GM18907 (cell line): ENCODE data around the gene RELN.

ENCODE experiments used
- ATAC-seq: cut with Tn5 transposase; IDR thresholded peaks from one replicate; pipeline ENCODE4 v1.9.1; 2021; ENCODE audit warnings: mild to moderate bottlenecking, moderate library complexity; ENCODE audit not compliant: unreplicated experiment

RELN gene

DNA sequence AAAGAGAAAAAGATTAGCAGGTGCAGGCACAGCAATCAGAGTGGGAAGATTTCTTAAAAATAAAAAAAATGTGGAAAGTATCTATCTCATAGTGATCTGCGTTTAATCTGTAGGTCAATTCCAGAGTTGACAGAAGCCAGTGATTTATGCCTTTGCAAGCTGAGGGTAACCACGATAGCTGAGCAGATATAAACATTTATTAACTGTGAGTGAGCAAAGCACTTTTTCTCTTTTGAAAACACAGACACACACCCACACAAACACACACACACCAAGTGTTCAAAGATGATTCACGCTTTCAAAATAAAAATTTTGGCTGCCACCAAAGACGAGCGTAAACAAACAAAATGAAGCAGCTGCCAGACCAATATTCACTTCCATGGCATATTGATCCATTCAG, 300.2 kb downstream of the RELN start:
- no peak for ATAC-seq

DNA sequence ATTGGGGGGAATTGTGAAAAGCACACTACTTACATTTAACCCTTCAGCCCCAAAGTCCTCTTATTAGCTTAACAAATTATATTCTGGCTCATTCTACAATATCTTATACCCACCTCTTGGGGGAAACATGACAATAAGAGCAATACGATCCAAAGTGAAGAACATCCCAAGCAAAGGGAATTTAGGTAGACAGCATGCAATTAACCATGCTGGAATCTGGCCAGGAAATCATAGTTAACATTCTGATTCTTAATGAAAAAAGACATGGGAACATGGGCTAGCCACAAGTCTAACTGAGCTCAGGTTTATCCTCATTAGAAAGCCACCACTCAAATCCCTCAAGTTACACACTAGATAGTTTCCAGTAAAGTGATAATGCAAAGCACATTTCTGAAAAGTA, 301.5 kb downstream of the RELN start:
- ATAC-seq: no peak

DNA sequence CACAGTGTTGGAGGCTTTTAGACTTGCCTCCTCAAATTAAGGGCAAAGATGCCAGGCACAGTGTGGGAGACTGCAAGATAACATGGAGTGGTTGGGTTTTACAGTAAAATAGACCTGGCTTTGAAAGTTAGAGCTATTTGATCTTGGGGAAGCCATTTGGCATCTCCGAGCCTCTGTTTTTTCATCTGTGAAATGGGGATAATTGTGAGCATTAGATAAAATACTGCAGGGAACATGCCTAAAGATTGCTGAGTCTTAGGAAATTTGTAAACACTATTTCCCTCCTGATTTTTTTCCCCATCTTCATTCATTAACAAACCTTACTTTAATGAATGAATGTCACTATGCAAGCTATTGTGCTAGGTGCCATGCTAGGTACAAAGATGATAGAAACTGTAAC, 302.2 kb downstream of the RELN start:
- no peak for ATAC-seq

DNA sequence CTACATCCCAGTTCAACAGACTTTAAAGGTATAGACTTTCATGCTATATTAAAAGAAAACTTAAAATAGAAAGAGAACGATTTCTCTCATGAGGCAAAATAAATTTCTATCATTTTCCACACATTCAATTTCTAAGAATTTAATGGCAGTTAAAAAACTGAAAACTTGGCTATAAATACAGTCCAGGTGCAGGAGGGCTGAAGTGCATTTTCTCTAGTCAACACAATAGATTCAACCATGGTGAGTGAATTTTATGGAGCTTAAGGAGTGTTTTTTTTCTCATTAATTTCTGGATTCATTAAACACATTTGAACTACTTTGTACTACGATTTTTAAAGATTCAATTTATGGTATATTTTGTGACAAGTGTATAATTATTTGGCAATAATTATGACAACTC, 302.7 kb downstream of the RELN start:
- no peak for ATAC-seq

DNA sequence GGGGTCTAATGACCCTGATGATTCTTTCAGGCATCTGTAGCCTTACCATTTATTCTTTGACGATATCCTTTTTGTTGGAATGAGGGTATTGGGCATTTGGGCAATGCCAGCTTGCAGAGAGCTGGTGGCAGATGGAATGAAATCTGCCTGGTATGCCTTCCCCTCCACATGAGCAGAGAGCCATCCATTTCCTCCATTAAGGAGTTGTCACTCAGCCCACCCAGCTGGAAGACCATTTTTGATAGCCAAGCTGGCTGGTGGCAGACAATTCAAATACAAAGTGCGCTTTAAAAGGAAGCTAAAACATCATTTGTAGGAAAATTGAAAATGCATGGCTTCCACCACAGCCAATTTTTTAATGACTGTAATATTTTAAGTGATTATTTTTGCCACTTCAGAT, 303.4 kb downstream of the RELN start:
- no peak for ATAC-seq

DNA sequence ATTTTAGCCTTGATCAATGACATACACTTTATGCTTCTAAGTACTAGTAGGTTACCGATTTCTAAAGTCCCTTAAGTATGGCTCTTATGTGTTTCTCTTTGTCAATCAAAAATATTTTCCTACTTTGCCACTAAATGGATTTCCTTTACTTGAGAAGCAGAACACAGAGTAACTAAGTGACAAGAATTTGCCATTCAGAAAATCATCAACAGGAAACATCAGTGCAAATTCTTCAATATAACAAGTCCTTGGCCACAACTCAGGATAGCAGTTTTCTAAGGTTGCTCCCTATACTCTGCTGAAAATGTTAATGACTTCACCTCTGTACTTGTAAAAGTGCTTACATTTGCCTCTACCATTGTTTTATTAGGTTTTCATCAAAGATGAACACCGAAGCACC, 303.8 kb downstream of the RELN start:
- no peak for ATAC-seq

DNA sequence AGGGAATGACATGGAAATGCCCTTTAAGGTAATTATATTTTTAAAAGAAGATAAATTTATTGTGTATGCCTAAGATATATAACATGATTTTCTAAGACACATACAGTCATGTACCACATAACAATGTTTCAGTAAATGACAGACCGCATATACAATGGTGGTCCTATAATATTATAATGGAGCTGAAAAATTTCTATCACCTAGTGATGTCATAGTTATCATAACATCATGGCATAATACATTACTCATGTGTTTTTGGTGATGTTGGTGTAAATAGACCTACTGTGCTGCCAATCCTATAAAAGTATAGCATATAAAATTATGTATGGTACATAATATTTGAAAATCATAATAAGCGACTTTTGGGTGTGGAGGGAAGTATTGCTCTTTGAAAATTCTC, 306.1 kb downstream of the RELN start:
- ATAC-seq: no peak

DNA sequence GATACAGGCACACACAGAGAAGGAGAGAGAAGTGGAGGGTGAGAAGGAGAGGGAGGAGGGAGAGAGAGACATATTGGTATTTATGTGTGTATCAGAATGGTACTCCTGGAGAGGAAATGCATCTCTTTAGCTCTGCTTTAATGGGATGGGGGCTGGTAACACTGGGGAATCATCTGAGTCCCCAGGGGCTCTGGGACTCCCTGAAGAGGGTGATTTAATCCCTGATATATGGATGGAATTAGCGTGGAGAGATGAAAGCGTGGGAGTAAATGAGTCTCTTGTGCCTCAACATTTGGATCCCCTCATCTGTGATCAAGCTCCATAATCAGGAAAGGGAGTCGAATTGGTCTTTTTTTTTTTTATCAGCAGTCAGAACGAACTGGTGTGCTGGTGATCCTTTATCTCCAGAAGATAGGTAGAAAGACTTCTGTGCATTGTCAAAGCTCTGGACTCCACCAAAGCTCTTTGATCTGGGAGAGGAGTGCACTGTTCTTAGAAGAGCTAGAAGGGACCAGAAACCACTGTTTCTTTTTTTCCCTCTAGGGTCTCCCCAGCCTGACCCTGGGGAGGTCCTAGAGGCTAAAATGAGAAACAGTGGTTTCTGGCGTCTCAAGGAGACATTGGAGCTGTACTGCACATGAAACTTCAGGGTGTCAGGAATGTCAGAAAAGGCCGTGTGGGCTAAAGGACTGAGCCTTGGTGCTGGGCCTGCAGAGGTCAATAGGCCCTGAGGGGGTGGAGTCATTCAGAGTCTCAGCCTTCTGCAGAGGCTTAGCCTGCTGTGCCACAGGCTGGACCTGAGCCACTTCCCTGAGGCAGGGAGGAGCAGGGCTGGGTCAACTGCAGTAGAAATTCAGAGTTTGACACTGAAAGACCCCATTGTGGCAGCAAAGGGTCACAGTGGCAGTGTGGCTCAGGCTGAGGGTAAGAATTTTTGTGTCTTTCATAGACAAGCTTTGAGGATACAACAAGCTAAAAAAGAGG, 309.0 kb downstream of the RELN start:
- ATAC-seq: no peak

DNA sequence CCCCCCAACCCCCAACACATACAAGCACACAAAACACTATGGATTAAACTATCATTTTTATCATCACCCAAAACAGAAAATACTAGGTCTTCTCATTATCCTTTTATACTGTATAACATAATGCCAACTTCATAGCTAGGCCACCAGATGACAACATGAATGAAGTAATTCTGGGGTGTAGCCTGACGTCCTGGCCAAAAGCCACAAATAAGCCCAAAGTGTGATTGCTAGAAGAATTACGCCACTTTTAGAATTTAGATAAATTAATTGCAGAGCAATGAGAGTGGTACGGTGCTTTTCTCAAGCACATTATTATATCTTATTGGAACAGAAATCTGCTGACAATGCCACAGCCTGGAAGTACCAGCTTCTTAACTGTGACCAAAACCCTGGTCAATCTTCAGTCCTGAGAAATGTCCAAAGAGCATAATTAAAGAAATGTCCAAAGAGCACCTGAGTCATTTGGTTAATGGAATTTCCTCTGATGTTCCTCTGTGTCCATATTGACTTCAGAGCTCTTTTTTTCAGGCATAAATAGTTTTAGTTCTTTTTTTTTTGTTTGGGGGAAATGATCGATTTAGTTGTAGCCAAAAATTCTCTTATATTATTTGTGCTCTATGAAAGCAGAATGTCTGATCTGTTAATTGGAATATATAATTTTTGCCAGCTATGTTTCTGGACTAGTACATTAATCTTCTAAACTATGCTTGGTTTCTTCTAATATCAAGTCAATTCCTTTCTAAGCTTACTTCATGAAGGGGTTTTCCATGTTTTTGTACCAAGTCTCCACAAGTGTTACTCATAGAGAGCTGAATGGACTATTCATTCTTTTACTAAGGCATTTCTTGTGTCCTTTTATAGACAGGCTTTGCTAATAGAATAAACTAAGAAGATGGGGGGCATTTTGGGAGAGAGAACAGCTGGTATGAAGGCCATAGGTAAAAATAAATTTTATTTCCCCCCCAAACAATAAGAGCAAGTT, 310.0 kb downstream of the RELN start:
- ATAC-seq: no peak

DNA sequence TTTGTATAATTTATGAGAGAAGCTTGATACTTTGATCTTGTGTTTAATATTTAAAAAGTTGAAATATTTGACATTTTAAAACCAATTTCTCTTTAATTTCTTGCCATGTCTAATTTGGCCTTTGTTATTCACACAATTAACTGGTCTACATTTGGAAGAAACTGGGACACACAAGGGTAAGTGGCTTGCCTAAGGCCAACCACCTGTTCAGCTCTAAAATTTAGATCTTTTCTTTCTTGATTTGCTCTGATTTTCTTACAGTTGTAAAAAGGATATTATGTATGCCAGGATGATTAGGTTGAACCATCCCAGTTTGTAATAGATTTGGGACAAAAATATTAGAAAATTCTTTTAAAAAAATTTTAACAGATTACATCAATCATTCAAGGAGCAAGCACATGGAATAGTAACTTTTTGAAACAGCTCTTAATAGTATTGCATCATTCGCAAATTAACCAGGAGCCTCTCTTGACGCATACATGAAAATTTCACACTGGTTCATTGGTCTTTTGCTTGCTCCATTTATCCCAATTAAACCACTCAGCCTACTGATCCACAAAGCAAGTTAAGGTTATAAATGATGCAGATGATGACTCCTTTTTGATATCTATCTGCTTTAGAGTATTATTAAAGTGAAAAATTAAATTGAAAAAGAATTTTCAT, 321.0 kb downstream of the RELN start:
- ATAC-seq: no peak

DNA sequence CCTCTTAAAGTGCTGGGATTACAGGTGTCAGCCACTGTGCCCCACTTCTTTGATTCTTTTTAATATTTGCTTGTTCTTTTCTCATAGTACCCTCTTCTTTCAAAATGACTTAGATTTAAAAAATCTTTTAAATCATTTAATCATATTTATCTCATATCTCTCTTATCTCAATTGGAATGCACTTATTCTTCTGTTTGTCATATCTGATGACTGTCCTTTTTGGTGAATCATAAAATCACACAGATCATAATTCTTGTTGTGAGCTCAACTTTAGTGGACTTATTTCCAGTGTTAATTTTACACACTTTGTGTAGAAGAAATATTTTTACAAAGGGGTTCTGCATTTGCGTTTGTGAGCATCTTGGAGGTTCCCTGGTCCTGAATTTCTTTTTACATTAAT, 323.1 kb downstream of the RELN start:
- ATAC-seq: no peak

DNA sequence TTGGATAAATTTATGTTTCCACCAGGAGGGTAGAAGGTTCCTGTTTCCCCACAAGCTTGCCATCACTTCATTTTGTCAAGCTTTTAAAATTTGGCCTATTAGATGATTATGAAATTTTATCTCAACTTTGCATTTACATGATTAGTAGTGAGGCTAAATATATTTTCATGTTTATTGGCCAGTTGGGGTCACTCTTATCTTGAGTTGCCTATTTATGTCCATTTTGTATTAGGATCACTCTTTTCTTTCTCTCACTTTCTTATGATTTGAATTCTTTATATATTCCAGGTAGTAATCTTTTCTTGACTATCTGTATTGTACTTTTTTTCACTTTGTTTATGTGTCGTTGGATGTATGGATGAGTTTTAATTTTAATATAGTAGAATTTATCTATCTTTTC, 324.9 kb downstream of the RELN start:
- ATAC-seq: no peak

DNA sequence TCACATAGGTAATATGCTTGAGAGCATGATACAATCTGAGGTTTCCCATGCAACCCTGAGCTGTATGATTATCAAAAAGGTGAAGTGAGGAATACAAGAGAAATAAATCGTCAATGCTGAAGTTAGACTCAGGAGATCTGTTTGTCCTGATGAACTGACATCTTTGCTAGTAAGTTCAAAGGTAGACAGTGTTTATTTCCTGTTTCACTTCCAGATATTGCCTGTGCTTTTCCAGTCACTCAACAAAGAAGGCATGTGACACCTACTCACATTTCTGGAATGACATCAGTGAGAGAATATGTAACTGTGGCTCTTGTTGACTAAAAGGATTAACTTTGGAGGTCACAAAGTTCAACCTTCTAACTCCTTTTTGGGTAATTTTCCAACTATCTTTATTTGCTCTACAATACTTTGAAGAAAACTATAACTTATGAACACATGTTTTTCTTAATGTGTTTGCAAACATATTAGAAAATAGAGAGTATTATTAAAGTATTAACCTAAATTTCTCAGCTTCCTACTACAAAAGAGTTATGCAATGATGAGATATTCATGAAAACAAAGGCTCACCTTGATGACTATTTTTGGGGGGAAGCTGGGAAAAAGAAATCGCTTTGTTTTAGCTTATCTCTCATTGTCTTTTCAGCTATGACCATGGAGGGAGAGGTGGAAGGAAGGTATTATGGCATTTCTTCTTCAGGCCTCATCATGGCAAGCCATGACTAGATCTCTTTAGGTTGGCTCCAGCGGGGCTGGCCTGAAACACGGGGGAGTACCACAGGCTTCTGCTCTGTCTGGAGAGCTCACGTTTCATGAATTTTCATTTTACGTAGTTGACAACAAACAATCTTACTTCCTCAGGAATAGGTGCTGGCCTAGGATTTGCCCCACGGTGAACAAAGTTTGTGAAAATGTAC, 328.7 kb downstream of the RELN start:
- no peak for ATAC-seq

DNA sequence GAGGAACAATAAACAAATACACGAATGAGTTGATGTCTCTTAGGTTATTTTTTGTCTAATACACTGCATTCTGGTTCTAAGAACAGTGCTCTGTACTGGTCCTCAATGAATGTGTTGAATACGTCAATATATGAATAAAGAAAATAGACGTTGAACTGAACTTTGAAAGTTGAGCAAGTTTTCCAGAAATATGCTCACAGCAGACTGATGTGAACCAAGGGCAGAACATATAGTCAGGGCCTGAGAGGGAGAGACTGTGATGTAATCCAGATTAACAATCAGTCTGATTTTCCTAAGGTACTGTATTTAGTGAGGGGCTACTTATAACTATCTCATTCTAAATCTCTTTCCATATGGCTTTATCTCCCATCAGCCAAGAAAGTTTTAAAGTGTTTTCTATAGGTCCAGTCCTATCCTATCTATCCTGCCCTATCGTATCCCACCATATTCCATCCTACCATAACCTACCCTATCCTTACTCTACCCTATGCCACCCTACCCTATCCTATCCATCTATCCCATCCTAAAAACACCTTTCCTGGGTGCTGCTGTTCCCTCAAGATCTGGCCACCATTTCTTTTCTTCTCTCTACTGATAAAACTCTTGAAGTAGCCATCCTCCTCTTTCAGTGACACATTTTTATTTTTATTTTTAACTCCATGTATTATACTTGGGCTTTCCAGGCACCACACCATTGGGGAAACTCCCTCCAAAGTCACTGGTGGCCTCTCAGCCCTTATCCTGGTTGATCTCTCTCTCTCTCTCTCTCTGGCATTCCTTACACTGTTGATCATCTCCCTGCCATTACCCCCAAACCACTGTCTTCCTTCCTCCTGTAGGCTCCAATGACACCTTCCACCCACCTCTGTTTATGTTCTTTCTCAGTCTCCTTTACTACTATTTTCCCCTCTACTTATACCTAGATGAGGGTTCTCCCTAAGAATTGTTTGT, 331.1 kb downstream of the RELN start:
- ATAC-seq: no peak

DNA sequence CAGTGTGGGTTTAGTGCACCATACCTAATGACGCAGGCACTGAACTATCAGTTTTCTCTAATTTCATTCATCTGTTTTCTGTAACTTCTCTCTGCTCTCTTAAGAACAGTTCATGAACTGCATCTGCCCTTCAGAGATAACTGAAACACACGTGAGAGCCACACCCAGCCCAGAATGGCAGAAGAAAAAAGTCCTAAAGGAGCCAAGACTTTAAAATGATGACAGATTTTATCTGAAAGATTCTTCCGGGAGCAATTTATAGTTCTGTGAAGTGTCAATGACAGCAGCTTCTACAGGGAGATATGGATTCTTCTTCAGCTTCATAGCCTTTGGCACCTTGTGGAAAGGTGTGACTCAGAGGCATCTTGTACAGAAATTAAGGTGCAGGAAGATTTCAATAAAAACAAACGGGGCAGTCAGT, 332.0 kb downstream of the RELN start:
- no peak for ATAC-seq

DNA sequence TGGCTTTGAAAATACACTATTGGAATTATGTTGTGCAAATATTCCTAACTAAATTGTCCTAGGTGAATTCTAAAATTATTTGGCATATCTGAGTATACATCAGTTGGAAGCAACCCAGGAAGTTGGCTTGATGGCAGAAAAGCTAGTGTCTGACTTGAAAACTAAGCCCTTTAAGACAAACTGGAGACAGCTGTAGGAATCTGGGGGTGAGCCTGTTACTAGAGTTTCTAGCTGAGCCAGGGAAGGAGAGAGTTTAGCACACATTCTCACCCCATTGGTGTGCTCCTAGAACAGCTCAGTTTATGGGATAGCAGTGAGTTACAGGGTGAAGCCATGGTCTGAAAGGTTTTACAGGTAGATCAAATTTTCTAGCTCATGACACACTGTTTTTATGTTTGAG, 333.2 kb downstream of the RELN start:
- no peak for ATAC-seq

DNA sequence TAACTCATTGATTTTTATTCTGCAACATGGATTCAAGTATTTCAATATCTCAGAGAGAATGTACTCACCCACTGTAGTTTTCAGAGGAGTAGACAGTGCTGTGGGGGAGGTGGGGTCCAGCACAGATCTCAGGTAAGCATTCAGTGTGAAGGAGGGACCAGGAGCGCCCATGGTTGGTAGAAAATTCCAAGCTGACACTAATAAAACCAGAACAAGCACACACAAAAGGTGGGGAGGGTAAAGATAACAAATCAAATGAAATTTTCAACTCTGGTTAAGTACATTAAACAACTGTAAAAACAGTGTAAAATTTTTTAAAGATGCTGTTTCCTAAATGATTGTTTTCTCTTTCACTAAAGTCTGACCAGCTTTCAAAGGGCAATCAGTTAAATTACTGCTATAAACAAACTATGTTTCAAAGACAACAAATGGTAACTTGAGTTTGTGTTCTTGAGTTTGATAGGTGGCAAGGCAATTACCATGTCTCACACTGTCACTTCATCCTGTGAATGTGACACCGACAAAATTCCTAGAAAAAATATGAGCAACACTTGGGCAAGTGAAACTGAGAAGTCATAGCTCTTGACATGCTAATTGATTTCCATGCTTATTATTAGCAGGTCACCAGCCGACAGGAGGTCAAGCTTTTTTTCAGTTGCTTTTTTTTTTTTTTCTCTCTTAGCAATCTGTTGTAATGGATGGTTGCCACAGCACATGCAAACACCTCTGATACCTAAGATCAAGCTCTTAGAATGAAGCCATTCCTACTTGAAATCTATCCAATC, 337.7 kb downstream of the RELN start:
- no peak for ATAC-seq

DNA sequence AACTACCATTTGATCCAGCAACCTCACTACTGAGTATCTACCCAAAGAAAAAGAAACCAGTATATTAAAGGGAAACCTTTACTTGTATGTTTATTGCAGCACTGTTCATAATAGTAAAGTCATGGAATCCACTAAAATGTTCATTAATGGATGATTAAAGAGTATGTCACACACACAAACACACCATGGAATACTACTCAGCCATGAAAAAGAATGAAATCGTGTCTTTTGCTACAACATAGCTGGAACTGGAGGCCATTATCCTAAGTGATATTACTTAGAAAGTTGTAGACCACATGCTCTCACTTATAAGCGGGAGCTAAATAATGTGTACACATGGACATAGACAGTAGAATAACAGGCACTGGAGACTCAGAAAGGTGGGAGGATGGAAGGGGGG, 340.4 kb downstream of the RELN start:
- ATAC-seq: no peak
